Left hindlimb (tissue), 1 donor: ENCODE measurements around the gene FSTL4.
A peak's percentile ranks its signal among the peaks of the same experiment; 100 is the strongest.

Experiments used
- DNase-seq: peaks from one replicate; pipeline ENCODE4 v3.0.0-alpha.2; 2018

The FSTL4 gene

DNA sequence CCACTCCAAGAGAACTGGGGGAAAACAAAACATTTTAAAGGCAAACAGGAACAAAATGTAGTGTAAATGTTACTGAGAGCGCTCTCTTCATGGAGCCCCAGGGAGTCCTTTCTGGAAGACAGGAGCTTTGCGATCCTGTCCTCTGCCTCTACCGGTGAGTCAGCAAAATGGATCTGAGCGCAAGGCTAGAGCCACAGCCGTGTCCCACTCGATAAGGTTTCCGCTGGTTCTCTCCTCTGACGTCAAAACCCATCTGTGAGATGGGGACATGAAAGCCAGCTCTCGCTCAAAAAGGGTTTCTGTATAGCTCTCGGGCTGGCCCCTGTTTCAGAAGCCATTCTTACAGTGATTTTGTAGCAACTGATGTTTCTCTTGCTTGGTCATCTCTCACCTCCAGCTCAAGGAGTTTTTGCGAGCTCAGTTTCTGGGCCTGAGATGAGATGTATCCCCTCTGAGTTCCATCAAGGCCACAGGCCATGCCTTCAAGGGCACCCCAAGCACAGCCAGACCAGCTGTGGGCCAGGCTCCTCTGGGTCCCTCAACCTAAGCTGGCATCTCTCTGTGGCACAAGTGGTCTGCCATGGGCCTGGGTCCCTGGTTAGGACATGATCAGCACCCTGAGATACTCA, 101.6 kb downstream of the FSTL4 start:
- DNase-seq, result no peak

DNA sequence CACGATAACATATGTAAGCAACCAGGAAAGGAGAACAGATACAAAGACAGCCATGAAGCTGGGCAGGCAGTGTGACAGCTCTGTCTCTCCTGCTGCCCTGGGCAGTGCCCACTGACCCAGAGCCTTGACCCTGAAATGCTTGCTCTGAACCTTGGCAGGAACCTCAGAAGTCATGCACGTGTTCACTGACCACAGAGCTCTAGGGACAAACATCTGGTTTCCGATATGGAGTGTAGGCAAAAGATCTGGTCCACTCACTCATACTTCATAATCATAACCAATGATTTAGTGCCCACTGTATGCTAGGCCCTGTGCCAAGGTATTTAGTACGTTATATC, 102.6 kb downstream of the FSTL4 start:
- no peak for DNase-seq

DNA sequence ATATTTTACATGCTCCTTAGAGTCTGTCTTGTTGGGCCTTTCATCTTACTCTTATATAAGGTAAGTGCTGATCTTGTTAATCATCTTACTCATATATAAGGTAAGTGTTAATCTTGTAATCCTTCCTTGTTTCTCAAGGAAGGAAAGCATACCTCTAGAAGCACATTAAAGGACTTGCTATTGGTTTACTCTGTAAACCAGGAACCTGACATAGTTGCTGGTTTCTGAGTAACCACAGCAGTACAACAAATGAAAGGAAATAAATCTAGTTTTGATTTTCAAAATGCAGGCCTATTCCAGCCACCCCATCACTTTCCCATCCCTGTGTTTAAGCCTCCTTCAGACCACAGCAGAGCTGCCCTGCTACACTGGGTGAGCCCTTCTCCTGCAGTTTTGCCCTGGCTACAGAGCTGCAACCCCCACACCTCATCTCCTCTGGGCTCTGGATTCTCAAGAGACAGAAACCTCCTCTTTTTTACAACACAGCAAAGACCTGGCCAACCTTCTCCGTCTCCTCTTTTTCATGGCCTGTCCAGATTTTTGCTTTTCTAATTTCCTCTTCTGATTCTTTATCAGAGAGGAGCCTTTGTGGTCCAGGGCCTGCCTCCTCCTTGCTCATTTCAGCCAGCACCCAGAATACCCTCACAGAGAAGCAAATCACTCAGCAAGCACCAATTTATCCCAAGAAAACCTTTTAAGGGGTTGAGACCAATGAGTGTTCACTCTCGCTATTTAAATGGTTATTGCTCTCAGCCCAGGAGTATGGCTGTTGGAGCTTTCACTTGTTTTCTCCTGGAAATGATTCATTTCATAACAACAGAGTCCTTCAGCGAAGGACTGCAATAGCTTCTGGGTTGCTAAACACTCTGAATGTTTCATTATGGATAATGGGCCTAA, 103.2 kb downstream of the FSTL4 start:
- DNase-seq, result no peak

DNA sequence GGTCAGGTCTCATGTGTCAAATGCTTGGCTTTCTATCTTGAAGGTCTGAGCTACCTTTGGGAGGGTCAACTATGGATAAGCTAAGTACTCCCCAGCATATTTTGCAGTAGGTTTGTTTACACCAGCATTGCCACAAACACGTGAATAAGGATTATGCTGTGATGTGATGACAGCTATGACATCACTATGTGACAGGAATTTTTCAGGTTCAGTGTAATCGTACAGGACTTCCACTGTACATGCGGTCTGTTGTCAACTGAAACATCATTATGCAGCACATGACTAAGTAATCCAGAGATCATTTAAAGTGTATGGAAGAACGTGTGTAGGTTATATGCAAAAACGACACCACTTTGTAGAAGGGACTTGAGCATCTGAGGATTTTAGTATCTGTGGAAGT, 104.0 kb downstream of the FSTL4 start:
- DNase-seq, result no peak

DNA sequence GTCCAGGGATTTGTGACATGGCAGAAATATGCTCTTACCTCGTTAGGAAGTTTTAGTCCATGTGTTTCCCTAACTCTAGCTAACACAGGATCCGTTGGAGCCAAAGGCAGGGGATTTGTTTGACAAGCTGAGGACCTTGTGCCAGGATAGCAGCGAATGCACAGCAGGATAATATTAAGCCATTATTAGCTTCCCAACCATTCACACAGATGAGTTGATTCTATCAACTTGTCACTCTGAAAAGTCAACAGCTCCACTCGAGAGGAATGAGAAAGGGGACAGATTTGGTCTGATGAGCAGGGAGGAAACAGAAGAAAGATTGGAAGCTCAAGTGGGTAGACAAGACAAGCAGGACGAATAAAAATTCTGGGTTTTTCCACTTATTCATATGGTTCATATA, 106.2 kb downstream of the FSTL4 start:
- no peak for DNase-seq

DNA sequence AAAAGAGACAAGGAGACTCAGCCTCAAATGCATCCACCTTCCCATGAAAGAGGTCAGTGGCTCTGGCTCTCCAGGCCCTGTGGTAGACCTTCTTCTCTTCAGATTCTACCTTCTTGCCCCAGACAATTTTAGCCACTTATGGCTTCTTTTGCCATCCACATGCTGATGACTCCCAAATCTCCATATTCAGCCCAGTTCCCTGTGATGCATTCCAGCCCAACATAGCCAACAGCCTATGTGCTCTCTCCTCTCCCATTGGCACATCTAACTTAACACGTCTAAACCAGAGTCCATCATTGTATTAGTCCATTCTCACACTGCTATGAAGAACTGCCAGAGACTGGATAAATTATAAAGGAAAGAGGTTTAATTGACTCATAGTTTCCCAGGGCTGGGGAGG, 108.8 kb downstream of the FSTL4 start:
- no peak for DNase-seq

DNA sequence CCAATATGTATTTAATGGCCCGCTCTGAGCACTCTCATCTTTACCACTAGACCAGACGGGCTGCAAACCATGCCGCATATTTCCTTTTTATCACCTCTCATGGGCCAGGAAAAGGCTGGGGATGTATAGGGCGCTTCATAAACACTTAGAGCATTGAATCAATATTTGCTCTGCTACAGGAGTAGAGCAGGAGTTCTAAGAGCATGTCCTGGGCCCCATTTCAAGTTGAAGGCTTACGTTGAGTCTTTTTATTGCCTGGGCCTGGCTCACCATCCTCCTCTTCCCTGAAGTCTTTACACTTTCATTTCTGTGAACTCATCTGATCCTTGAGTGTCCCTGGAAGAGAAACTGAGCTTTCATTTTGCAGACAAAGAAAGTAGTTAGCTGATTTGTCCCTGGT, 112.4 kb downstream of the FSTL4 start:
- no peak for DNase-seq

DNA sequence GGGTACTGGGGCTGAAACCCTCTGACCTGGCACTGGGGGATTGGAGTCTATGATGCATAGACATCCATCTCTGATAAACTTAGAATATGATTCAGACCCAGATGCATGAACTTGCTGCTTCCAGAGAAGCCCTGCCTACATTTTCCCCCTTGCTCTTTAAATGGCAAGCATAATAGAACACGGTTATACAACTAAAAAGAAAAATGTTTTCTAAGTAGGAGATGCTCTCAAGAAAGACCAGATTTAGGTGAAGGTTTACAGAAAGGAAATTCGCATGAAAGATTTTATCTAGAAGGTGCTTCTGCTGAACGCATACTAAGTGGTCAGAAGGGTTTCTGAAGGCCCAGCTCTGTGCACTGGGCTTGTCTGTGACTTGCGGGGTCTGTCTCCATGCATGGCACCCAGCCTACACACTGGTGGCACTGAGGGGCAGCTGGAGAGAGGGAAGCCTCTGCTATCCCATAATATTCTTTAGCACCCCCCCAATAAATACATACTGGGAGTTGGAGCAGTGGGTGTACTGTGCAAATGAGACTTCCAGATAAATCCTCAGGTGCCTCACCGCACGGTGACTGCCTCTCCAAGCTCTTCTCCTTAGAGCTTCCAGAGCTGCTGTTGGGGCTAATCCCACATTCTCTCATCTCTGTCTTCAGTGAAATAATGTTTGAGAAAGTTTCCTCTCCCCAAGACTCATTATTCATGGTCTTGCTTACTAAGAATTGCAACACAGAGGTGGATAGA, 114.6 kb downstream of the FSTL4 start:
- DNase-seq, result no peak

DNA sequence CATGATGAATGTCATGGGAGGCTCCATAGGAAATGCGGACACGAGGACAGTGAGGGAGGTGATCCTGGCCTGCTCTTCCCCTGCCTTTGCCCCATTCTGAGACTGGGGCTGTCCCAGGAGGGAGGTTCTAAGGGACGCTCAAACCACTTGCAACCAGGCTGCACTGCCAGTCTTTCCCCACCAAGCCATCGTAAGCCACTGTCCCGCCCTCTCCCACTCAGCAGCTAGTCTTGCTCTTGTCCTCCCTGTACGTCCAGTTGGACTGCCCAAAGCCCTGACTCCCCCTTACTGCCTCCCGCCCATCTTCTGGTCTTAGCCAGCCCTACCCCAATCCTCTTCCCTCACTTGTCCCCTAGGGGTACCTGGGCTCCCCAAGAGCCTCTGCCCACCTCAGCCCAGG, 115.7 kb downstream of the FSTL4 start:
- DNase-seq, result no peak

DNA sequence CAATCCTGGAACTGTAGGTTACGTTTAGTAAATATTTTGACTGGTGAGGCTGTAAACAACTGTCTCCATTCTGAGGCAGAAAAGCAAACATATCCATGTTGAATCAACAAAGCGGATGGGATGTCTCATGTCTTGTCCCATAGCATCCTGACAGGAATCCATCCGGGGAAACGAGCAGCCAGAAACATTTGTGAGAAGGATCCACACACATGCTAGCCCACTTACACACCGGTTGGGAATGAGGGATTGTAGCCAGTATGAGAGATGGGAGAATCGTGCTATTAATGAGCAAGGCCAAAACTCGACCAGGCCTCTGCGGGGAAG, 117.5 kb downstream of the FSTL4 start:
- no peak for DNase-seq

DNA sequence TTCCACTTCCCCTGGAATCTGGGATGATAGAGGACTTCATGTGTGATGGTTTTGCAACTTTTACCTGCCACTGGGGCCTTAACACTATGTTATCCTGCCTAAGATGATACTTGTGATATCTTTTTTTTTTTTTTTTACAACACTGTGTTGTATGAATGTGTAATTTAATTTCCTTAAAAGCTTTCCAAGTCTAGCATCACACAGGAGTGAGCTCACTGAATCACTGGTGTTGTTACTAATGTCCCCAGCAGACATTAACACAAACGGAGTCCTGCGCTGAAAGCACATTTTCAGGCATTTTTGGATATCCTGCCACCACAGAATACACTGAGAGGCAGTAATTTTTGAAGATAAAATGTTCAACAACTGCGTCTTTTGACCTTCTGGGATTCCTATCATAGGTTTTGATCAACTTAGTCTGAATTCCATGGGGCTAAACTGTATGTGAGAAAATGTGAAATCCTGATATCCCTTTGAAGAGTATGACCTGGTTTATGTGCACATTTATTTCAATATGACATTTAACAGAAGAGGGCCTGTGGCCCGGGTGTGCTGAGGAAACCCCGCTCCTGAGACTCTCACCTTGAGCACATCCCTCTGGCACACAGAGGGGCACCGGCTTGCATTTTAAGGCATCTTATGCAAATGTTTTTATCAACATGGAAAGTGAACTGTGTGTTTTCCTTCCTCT, 118.0 kb downstream of the FSTL4 start:
- no peak for DNase-seq

DNA sequence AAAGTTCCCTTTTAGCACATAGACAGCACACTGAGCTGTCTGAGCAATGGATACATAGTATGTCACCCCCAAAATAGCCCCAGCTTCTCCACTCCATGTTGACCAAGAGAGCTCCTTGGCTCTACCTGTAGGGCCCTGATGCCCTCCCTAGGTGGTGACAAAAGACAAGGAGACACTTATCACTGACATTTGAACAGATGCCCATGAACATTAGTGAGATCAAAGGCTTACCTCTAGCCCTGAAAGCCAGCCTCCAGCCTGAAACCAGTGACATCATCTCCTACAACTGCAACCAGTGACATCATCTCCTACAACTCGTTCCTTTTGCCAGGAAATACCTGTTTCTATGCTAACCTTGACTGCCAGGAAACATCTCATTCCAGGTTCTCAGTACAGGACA, 122.7 kb downstream of the FSTL4 start:
- no peak for DNase-seq

DNA sequence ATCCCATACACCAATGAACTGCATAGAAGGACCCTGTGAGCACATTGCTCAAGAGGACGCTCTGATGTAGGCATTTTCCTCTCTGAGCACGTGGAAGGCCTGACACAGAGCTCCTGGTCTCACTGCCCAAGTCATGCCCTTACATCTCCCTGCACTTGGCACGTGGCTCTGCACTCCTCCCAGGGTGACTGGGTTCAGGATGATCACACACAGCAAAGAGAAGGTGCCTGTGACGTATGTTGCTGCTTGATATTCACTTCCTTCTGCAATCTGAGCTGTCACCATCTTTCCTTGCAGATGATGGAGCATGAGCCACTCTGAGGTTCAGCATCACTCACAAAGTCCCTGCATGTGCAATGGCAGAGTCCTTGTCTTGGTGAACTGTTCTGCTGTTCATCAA, 125.2 kb downstream of the FSTL4 start:
- no peak for DNase-seq

DNA sequence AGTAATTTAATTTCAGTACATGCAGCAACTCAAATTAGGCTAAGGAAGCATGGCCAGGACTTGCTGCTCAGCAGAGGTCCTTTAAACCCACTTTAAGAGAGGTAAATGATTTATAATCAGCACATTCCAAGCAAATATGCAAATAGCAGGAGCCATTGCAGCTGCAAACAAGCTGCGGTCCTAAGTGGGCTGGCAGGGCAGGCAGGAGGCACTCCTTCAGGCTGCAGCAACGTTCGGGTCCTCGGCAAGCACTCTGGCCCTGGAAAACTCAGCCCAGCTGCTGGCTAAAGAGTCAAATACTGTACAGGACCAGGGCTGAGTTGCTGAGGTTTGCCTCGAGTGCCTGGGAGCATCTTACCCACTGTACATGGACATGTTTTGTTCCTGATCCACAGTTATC, 126.9 kb downstream of the FSTL4 start:
- DNase-seq, result no peak

DNA sequence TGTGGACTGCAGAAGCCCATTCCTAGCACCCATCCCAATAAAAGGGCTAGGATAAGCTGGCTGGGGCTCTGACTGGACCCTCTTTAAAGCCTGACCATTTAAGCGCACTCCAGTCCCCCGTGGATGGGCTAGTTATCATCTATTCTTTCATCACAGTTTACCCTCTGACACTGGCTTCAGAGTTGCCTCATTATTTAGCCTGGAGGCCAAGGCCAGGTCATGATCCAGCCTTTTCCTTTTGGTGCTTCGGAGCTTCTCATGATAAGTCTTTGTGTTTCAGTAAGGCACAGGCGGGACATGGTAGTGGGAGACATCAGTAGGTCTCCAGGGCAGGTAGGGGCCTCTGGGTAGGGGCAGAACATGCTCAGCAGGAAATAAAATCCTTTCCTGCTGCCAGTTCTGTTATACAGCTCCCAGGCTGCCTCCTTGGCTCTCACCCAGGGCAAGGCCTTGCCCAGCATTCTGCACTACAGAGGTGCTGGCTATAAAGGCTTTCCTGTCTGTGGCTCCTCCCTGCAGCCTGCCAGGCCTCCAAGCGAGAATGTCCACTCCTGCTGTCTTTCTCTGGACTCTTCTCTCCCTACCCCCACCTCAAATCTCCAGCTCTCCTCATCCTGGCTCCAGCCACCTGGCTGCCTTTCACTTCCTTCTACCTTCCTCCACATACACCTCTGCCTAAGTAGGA, 128.8 kb downstream of the FSTL4 start:
- DNase-seq, result no peak

DNA sequence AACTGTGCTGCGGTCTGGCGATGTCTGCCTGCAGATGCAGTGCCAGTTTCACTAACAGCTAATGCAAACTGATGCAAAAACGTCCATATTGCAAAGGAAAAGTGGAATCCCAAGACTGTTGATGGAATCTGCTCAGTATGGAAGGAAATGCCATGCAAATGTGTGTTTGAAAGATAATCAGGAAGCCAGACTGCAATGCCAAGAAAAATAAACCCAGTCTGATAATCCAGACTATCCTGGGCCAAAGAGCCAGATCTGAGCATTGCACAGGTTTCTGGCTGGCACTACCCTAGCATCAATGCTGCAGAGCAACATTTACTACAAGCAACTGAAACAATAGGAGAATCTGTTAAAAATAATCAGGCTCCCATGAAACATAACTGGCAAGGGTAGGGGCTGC, 130.3 kb downstream of the FSTL4 start:
- no peak for DNase-seq

DNA sequence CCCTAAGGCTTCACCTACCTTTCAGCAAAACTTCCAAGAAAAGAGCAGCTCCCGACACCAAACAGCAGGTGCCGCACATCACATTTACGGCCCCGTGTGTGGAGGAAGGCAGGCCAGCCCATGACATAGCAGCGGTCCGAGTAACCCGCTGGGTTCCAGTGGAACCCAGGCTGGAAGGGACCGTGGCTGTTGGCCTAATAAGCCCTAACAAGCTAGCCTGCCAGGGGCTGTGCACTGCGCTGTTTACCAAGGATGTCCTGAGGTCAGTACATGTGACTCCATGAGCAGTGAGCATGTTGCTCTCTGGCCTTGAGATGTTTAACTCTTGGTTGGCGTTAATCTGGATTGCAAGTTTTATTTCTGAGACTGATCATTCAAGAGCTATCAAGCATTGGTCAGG, 131.5 kb downstream of the FSTL4 start:
- DNase-seq, result no peak

DNA sequence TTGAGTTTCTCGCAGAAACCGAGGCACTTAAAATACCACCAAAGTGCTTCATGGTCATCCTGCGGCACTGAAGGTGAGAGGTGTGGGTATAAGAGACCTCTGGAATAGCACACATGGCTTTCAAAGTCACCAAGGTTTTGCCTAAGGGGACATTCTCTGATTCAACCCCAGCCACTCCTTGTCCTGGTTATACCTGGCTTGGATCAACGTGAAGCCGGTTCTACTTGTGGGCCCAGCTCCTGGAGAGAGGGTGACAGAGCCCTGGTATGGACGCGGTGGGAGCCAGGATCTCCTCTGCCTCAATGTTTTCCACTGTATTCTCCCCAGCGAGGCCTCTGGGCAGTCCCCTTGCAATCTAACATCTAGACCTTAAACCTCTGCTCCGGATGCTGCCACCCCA, 132.0 kb downstream of the FSTL4 start:
- DNase-seq, result no peak

DNA sequence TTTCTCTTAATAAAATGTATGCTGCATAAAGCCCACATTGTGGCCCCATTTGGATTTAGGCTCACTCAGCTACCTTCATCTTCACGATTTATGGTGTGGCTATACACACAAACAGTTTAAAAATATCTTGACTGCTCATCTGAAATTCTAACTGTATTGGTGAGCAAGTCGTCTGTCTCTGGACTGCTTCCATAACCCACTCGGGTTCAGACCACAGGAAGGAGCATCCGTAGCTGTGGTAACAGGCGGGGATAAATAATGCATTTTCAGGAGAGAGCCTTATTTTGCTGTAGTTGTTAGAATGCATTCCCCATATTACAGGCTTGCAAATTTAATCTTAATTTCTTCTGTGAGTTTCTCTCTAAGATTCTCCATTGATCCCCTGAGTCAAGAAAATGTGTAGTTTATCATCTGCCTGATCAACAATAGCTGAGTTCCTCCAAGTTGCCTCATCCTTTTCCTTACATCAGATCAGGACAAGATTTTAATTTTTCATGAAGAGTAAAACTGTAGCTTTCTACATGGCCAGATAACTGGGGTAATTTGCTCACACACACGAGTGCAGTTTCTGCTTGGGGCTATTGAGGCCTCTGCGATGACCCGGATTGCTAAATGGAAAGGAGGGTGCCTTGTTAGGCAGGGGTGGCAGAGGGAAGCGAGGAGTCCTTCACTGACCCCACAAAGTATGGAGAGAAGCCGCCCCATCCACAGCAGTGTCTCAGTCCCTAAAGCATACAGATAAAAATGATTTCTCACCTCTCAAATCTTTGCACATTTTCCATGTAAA, 133.9 kb downstream of the FSTL4 start:
- peak; percentile 54 for DNase-seq

DNA sequence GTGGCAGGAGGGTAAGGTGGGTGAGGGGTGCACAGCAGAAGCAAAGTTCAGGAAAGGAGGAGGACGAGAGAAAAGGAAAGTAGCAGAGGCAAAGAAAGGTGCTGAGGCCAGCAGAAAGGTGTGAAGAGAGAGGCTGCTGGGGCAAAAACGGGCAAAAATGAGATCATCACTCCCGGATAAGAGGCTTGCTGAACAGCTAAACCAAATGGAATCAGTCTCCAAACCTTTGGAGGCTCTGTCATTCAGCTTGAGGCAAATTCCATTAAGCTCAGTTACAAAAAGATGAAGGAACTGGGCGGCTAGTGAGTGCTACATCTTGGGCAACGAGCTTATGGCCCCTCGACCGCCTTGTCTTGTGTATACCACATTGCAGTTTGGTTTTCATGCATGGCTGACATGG, 136.4 kb downstream of the FSTL4 start:
- no peak for DNase-seq

DNA sequence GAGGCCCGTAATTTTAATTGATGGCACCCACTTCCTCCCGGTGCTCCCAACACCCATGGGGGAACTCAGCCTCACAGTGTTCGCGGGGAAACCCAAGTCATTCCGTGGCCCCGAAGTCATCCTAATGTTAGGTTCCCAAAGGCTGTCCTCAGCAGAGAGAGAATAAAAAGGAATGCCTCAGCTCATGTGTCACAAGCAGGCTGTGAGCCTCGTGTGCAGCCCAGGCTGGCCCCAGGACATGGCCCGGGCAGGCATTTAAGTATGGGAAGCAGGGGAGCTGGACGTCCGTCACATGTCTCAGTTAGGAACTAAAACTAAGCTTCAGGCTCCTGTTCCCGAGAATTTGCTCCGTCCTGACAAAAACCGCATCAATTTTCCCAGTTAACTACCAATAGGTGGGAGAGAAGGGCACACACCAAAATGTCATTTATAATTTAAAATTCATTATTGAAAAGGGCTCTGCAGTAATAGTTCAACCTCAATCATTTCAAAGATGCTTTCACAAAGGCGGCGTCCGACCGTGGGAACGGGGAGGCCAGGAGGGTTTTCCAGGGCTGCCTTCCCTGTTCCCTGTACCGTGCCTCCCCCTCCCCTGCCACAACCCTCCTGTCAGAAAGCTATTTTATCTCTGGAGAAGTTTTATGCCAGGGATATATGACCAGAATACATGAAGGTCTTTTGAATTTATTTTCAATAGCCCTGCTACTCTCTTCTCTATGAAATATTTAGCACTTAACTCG, 137.3 kb downstream of the FSTL4 start:
- no peak for DNase-seq
